GOT3 (cell line): ENCODE results near the gene GNG3.
A peak's percentile ranks its signal among the peaks of the same experiment; 100 is the strongest.
"Not testable (repeated sequence)": the region's sequence is repeated elsewhere in the genome, so short reads cannot be mapped to it uniquely, and the experiment has no call there.

Experiments
- DNase-seq: peaks from one replicate; lab custom pipeline; 2025; ENCODE audit warnings: mixed read lengths; lab: John Stamatoyannopoulos, UW

The GNG3 gene

GRCh38 chr11:62707277-62707861 lies at the start of gene GNG3, which contains the start of gene BSCL2:
Gene GNG3 (plus strand): TSS chr11:62707676. CDS start chr11:62708296, 620 bp downstream.
Gene BSCL2 (minus strand): TSS chr11:62707424. CDS start chr11:62707195, 229 bp downstream.
- DNase-seq = no peak

GRCh38 chr11:62664405-62665074 lies 42.9 kb upstream of the GNG3 start:
- DNase-seq = no peak

GRCh38 chr11:62665075-62665598 lies 42.3 kb upstream of the GNG3 start, which contains the start of the genes C11orf98 and CSKMT:
Gene C11orf98 (minus strand): TSS chr11:62665210. CDS start chr11:62665169, 41 bp downstream.
Gene CSKMT (plus strand): TSS chr11:62665312. CDS start chr11:62665880, 568 bp downstream.
- DNase-seq = peak; percentile 92

GRCh38 chr11:62665599-62666258 lies 41.7 kb upstream of the GNG3 start:
- no peak for DNase-seq

- no peak for DNase-seq
Observed at GRCh38 chr11:62666259-62666926, 41.1 kb upstream of the GNG3 start.

- no peak for DNase-seq
Observed at GRCh38 chr11:62667460-62667859, 40.0 kb upstream of the GNG3 start.

GRCh38 chr11:62669420-62670161 lies 37.9 kb upstream of the GNG3 start:
- no peak for DNase-seq

GRCh38 chr11:62671236-62671607 lies 36.3 kb upstream of the GNG3 start:
- peak; percentile 37 for DNase-seq

GRCh38 chr11:62671608-62672389 lies 35.7 kb upstream of the GNG3 start, which contains the start of the genes LBHD1 and UQCC3:
Gene LBHD1 (minus strand): TSS chr11:62672267. CDS start chr11:62670031, 2,236 bp downstream.
Gene UQCC3 (plus strand): TSS chr11:62671673. CDS start chr11:62671746, 73 bp downstream.
- no peak for DNase-seq

- DNase-seq = no peak
Observed at GRCh38 chr11:62673196-62673525, 34.3 kb upstream of the GNG3 start.

- not testable (repeated sequence) for DNase-seq
Observed at GRCh38 chr11:62675415-62675814, 32.1 kb upstream of the GNG3 start.

- no peak for DNase-seq
Observed at GRCh38 chr11:62676698-62677097, 30.8 kb upstream of the GNG3 start.

GRCh38 chr11:62677156-62677555 lies 30.3 kb upstream of the GNG3 start:
- no peak for DNase-seq

- DNase-seq = no peak
Observed at GRCh38 chr11:62677714-62678113, 29.8 kb upstream of the GNG3 start.

- DNase-seq = no peak
Observed at GRCh38 chr11:62678433-62678769, 29.1 kb upstream of the GNG3 start.

- peak; percentile 68 for DNase-seq
Observed at GRCh38 chr11:62678770-62679696, 28.4 kb upstream of the GNG3 start, which contains the start of gene UBXN1. Gene UBXN1 (minus strand): TSS chr11:62679073. CDS start chr11:62678923, 150 bp downstream.

GRCh38 chr11:62680825-62681240 lies 26.6 kb upstream of the GNG3 start:
- peak; percentile 21 for DNase-seq

- no peak for DNase-seq
Observed at GRCh38 chr11:62682518-62682917, 25.0 kb upstream of the GNG3 start.
